Measurements from ENCODE around the gene SGSM1.

The SGSM1 gene

DNA sequence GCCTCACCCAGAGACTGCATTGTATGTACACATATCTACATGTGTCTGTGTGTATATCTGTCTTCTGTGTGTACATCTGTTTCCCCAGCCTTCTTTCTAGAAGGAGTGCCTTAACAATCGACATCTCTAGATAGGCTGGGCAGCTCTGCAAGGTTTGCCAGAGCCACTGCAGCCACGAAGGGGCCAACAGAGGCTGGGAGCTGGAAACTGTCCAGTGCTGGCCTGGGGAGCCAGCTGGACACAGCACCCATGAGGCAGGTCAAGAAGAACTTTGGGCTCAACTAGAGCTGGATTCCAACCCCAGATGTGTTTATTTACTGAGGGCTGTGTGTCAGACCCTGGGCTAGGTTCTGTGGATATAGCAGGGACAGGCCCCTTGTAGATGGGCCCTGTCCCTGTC, 3.3 kb downstream of the SGSM1 start:
- DNase-seq, result peak in 6 of 14 donors; percentile 7 to 69 (median 36)

DNA sequence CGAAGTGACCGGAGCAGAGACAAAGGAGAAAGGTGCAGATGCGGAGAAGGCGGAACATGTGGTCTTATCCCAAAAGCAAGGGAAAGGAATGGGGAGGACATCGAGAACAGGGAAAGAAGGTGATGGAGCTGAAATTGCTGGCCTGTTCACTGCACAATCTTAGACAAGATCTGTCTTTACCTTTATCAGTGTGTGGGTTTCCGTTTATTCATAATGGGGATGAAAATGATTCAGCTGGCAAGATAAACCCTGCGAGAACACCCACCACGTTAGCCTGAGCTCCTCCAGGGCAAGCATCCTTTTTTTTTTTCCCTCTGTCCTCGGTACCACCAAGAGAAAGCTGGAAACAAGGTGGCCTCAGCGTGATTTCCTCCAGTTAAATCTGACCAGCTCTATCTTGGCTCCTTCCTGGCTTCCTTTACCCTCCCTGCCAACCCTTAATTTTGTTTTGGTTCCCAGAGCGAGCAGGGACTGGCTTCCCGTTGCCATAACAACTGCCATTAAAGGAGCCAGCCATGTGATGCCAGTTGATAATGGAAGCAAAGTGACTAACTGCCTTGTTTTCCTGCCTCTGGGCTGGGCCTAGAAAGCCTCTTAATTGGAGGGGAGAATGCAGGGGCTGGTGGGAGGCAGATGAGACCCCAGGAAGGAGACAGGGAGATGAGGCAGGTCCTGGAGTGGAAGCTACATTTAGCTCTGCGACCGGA, 4.2 kb downstream of the SGSM1 start:
- DNase-seq, result peak in 12 of 14 donors; percentile 21 to 89 (median 56)

- no peak for DNase-seq
These were observed 7.2 kb downstream of the SGSM1 start for GRCh38 chr22:24812950-24813775.

DNA sequence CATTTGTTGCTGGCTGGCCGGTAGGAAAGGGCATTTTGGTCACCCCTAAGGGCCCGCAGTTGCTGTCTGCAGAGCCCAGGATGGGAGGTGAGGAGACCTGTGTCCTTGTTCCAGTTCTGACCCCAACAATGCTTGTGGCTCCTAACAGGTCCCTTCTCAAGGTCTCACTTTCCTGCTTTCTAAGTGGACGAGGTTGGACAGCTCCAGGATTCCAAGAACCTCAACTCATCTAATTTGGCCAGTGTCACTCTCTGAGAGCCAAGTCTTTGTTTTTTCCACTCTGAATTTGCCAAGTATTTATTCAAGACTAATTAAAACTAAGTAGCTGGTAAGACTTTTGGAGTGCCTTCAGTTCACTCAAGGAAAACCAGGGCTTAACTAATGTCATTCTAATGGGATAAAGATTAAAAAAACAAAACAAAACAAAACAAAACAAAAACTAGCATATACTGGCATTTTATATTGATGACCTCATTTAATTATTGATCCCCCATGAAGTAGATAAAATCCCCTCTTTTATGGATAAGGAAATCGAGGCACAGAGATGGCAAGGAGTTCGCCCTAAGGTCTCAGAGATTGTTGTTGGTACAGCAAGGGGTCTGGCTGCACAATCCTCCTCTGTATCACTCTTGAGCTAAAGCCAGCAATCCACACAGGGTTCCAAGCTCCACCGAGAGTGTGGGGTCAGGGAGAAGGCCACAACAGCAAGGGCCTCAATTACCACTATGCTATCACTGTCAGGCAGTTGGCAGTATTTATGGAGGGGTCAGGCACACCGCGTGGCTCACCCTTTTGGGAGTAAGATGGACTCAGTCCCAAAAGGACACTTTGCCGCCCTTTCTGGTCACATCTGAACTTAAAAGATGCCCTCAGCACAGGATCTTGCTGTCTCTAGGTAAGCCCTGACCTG, 8.1 kb downstream of the SGSM1 start:
- peak in 2 of 14 donors; percentile 6 to 31 for DNase-seq

- peak in 10 of 14 donors; percentile 17 to 93 (median 39) for DNase-seq
These were observed 10.8 kb downstream of the SGSM1 start for GRCh38 chr22:24816806-24817205.

DNA sequence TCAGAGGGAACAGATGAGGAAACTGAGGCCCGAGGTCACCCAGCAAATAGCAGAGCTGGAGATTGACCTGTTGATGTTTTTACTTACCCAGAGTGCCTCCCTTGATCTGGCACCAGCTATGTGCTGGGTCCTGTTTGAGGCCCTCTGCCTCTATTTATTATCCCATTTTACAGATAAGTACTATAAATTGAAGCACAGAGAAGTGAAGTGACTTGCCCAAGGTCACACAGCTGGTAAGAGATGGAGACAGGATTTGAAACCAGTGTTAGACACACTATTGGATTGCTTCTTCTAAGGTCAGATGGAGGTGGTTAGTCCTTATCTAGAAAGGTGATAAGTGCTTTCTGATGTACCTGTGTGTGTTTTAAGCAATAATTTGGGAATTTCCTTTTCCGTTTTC, 13.5 kb downstream of the SGSM1 start:
- DNase-seq, result no peak

DNA sequence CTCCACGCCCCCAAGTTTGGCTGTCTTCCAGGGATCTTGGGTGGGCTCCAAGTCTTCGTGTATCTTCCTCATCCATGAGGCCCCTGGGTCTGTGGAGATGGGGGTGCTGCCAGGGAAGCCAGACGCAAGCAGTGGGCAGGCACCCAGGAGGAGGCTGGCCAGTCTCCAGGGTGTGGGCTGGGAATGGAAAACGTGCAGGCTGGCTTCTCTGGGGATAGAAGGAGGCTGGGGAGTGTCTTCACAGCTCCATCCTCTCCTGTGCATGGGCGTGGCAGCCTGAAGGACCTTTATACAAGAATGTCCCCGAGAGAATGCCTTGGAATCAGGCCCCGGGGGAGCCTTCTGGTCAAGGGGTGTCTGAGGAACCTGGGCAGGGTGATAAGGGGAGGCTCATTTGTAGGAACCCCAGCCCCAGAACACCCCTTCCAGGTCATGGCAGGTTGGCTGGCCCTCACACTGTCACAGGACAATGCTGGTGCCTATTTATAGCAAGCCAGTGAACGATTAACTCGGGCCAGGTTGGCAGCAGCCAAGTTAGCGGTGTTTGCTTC, 14.0 kb downstream of the SGSM1 start:
- DNase-seq, result peak in 7 of 14 donors; percentile 13 to 67 (median 30)

DNA sequence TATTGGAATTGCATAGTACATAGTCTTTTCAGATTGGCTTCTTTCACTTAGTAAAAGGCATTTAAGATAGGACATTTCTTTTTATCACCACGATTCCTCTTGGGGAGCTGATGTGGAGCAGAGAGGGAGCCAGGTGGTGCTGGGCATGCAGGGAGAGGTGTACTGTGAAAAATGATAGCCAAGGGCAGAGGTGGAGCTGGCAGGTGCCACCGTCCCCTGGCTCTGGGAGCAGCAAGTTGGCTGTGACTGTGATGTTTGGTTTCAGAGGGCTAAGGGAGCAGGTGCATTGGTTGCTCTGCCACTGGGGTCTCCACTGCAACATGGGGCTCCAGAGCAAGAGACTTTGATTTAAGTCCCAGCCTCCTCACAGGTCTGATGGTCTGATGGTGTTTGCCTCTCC, 16.5 kb downstream of the SGSM1 start:
- no peak for DNase-seq

DNA sequence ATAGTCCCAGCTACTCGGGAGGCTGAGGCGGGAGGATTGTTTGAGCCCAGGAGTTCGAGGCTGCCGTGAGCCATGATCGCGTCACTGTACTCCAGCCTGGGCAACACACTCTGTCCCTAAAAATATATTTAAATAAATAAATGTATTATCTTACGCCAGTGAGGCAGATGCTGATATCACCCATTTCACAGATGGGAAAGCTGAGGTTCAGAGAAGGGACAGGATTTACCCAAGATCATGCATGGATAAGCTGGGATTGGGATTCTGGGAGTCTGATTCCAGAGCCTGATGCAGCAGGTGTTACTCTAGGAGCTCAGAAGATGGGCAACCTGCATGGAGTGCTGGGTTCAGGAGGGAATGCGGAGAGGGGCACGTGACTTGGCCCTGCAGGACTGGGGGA, 17.8 kb downstream of the SGSM1 start:
- DNase-seq, result no peak

GRCh38 chr22:24824250-24824649, 18.2 kb downstream of the SGSM1 start:
- no peak for DNase-seq

DNA sequence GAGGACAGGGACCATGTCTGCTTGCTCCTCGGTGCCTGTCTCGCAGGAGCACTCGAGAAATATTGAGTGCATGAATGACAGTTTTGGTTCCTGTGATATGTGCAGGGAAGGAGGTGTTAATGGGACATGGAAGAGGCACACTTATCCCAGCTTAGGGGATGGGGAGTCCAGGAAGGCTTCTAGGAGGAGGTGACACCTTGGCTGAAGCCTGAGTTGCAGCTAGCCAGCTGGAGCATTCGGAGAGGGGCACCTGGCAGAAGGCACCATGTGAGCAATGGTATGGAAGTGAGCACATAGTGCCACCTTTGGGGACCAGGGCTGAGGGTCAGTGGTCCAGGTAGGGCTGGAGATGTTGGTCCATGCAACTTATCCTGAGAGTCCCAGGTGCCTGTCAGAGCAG, 18.9 kb downstream of the SGSM1 start:
- DNase-seq, result no peak

GRCh38 chr22:24826710-24827285, 20.8 kb downstream of the SGSM1 start:
- no peak for DNase-seq

DNA sequence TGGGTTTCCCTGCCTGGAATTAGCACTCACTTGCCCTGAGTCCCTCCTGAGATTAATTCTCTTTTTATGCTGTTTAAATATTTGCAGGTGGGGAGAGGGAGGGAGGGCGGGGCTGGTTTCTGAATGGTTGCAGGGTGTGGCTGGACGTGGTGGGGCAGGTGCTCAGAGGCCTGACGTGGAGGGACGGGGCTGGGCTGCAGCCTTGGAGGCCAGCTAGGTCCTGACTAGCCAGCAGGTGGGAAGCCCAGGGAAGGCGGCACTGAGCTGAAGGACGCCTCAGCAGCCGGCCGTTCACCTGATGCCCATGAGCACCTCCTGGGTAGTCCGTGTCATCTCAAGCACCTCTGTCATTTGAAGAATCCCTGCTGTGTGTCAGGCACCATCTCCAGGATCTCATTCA, 21.3 kb downstream of the SGSM1 start:
- DNase-seq, result no peak

- DNase-seq, result no peak
These were observed 24.4 kb downstream of the SGSM1 start for GRCh38 chr22:24830205-24830979.

DNA sequence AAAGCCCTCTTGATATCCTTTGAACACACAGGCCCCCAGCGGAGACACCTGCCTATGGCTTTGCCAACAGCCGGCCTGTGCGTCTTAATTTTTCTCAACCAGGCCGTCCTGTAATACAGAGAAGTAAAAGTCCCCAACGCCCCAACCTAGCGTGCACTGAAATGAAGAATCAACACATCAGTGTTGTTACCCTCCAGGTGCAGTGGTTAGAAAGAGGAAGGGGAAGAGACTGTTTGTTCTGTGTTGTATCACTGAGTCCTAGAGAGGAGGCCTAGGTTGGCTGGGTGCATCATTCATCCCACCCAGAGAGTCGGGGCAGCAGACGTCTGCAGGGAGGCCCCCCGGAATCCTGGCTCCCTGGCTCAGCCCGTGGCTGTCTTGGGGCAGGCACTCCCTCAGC, 25.7 kb downstream of the SGSM1 start:
- DNase-seq, result no peak

- DNase-seq, result peak in 1 of 14 donors; percentile 84
These were observed 28.0 kb downstream of the SGSM1 start for GRCh38 chr22:24833881-24834495.

DNA sequence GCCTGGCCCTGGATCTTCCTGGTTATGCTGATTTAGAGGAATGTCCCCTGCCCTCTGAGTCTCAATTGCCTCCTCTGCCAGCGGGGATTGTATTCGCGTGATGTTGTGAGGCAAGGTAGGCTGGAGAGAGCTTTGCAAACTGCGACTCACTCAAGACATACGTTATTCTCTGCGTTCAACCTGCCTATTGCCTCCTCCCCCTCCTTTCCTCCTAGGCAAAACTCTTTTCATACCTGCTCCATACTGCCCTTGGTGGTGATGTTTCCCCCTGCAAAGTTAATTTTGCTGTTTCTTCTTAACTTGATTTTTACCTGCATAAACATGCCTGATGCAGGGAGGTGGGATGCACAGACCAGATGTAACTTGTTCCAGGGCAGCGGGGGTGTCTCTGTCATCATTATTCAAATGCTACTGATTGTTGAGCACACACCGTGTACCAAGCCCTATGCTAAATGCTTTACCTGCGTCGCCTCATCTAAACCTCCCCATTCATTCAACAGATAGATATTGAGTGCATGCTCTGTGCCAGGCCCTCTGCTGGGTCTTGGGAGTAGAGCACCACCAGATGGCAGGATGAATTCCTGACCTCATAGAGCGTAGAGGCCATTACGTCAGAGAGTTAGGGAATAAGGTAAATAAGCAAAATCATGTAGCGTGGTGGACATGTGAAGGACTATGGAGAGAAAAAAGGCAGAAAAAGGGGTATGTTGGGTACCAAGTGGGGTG, 29.0 kb downstream of the SGSM1 start:
- peak in 1 of 14 donors; percentile 9 for DNase-seq

DNA sequence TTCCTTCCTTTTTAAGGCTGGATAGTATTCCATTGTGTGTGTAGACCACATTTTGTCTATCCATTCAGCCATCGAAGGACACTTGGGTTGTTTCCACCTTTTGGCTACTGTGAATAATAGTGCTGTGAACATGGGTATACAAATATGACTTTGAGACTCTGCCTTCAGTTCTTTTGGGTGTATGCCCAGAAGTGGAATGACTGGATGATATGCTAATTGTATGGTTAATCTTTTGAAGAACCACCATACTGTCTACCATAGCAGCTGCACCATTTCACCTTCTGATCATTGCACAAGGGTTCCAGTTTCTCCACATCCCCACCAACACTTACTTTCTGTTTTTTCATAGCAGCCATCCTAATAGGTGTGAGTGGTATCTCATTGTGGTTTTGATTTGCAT, 30.3 kb downstream of the SGSM1 start:
- no peak for DNase-seq

DNA sequence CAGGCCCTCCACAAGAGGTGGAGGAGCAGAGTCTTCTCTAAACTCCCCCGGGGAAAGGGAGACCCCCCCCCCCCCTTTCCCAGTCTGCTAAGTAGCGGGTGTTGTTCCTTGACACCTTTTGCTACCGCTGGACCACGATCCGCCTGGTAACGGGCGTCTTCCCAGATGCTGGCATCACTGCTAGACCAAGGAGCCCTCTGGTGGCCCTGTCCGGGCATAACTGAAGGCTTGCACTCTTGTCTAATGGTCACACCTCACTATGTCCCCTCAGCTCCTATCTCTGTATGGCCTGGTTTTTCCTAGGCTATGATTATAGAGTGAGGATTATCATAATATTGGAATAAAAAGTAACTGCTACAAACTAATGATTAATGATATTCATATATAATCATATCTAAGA, 31.5 kb downstream of the SGSM1 start:
- peak in 1 of 14 donors; percentile 4 for DNase-seq

DNA sequence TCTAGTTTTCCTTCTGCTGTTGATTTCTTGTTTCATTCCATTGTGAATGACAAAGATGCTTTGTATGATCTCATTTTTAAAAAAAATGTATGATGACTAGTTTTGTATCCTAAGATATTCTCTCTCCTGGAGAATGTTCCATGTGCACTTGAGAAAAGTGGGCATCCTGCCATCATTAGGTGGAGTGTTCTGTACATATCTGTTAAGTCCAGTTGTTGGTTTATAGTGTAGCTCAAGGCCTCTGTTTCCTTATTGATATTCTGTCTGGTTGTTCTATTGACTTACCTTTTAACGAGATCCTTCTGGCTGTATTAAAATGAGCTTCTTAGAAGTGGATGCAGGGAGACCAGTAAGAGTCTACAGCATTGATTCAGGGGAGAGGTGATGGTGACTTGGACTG, 35.2 kb downstream of the SGSM1 start:
- no peak for DNase-seq
